Activated CD8-positive, alpha-beta memory T cell treated with anti-CD3 and anti-CD28 coated beads, Interleukin-2, amount 50 U/mL, for 4 hours (primary cell): ENCODE measurements around the gene TIGD3.

Experiments
- DNase-seq: peaks from one replicate; pipeline ENCODE4 v3.0.0-alpha.2; 2020

Gene TIGD3

DNA sequence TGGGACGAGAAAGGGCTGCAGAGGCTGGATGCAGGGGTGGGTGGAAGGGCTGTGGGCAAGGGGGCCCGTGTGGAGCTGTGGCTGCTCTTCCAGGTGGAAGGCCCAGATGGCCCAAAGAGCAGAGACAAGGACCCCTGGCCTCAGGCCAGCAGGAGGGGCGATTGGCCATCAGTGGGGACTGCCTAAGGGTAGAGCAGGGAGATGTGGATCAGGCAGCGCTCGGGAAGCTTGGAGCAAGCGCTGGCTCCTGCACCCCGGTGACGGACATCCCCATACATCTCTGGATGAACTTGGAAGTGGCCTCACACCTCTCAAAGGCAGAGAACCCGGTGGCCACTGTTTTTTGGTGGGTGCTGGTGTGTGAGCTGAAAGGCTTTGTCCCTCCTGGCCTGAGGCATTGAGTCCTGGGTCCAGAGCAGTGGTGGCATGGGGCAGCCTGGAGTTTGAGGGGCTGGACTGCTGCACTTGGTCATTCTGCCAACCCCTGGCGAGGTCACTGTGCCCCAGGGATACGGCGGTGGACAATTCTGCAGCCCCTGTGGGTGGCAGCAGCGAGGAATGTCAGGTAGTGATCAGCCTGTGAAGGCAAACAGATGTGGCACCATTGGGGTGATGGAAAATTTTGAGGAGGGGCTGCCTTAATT is 37.8 kb downstream of the TIGD3 start:
- no peak for DNase-seq

DNA sequence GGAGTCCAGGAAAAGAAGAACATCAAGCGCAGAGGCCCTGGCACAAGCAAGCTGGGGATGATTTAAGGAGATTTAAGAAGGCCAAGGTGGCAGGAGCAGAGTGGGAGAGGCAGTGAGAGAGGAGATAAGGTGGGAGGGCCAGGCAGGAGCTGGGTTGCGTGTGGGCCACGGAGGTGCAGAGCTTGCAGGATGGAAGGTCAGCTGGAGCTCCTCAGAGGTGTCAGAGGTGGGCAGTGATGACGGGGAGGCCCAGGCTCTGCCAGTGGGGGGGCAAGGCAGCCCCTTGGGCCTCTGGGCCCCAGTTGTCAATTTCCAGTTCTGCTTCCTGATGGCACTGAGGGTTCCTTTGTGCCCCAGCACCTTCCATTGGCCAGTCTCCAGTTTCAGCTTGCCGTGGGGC is 38.3 kb downstream of the TIGD3 start:
- no peak for DNase-seq

DNA sequence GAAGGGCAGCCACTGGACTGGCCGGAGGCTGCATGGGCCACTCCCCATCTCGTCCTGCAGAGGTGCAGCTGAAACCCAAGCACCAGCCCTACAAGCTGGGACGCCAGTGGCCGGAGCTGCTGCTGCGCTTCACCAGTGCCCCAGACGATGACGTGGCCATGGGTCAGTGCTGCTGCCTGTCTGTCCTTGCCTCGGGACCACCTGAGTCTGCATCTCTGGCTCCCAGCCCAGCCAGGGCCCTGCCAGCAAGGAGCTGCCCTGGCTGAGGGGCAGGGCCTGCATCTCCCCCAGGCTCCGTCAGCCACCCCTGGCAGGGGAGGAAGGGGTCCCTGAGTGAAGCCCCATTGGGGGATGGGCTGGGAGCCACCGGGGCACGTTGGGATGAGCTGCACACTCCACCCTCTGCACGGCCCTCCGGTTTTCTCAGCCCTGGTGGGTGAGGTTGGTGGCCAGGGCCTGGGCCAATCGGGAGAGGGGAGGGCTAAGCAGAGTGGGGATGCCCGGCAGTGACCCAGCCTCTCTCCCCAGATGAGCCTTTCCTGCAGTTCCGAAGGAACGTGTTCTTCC is 39.0 kb downstream of the TIGD3 start:
- no peak for DNase-seq

DNA sequence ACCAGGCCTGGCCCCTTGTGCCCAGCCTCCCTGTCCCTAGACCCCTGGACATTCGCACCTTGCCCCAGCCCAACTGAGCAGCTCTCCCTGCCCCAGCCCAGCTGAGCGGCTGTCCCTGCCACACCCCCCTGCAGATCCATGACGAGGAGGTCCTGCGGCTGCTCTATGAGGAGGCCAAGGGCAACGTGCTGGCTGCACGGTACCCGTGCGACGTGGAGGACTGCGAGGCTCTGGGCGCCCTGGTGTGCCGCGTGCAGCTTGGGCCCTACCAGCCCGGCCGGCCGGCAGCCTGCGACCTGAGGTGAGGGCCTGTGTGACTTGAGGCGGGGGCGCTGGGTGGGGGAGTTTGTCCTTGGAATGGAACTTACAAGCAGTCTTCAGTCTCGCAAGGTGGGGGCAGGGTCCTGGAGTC is 39.6 kb downstream of the TIGD3 start:
- no peak for DNase-seq

DNA sequence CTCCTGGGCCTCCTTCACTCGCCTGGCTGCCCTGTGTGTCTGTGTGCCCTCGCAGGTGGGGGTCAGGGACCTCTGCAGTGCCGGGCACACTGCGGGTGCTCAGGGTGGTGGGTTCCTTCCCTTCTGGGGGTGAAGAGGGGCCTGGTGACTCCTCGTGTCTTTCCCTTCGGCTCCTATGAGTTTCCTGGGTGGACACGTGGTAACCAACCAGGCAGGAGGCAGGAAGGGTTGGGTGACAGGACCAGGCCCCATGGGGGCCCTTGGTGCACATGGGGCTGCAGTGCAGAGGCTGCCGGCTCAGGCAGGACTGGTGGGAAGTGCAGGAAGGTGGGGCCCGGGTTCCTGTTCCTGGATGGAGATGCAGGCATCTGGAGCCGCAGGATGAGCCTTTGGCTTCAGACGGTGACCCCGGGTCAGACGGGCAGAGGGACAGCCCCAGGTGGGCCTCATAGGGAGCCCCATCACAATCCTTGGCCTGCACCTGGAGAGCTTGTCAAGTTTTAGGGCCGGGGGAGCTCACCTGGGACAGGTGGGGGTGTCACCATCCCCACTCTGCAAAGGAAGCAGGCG is 41.5 kb downstream of the TIGD3 start:
- no peak for DNase-seq

DNA sequence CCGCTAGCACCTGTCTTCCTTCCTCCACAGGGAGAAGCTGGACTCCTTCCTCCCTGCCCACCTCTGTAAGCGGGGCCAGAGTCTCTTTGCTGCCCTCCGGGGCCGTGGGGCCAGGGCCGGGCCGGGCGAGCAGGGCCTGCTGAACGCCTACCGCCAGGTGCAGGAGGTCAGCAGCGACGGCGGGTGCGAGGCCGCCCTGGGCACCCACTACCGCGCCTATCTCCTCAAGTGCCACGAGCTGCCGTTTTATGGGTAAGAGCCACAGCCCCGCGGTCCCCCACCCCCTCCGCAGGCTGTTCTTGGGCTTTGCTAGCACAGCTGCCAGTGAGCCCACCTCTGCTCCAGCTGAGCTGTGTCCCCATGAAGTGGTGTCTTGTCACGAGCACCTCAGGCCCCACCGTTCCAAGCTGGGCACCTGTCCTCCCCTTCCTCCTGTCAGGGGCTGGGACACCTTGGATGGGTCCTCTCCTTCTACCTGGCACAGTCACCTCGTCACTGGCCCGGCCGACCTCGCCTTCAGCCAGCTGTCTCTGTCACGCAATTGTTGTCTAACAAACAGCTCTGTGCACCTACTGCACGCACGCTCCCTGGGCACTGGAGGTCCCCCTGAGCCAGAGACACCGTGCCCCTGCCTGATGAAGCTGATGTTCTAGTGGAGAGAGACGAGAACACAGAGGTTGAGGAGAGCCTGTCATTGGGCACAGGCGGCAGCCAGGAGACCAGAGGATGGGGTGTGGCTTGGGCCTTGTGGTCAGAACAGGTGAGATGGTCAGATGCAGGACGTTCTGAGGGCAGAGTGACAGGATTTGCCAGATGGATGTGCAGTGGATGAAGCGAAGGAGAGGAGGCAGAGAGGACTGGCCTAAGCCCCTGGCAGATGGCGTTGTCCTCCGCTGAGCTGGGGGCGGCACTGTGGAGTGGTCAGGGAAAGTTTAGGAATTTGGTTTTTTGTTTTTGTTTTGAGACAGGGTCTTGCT is 42.5 kb downstream of the TIGD3 start:
- DNase-seq: no peak

DNA sequence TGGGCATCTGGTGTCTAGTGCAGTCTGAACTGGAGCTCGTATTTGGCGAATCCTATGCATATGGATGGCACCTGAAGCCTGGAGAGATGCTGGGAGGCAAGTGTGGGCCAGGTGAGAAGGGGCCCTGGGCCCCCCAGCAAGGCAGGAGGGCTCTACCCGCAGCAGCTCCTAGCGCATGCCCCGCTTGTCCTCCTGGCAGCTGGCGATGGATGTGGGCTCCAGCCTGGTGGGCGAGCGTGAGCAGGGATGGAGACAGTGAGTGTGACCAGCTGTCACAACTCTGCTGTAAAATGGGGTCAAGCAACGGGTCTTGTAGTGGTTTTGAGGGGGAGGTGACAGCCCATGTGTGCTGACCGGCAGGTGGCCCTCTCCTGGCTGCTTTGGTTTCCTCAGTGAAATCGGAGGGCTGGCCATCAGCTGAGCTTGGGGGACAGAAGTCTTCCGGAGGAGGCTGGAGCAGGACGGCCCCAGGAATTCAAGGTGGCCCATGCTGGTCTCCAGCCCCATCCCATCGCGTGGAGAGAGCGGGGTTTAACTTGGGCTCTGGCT is 43.9 kb downstream of the TIGD3 start:
- DNase-seq: no peak

DNA sequence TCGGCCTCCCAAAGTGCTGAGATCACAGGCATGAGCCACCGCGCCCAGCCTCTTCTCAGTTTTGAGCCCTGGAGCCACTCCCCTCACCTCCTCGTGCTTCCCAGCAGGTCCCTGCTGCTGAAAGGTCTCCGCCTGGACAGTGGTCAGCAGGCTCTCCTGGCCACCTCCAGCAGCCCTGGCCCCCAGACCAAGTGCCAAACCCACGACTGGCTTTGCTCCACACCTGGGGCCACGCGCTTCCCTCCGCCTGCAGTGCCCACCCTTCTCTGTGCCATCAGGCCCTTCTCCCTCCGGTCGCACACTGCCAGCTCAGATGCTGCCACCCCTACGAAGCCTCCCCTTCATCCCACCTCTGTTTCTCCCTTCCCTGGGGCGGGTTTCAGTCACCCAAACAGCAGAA is 44.7 kb downstream of the TIGD3 start:
- DNase-seq: no peak

DNA sequence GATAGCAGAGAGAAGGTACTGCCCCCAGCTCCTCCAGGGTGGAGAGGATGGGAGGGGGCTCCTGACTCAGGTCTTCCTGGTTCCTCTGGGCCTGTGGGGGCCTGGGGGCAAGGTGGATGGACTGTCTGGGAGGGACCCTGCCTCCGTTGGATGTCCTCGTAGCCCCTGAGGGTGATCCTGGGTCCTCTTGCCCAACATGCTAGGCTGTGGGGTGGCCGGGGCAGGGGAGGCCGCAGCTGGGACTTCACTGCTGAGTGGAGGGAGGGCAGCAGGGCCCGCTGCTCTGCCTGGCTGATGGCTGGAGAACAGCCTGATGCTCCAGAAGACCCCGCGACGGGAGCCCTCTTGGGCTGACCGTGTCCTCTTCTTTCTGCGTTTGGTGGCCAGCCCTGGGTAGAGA is 45.3 kb downstream of the TIGD3 start:
- no peak for DNase-seq

DNA sequence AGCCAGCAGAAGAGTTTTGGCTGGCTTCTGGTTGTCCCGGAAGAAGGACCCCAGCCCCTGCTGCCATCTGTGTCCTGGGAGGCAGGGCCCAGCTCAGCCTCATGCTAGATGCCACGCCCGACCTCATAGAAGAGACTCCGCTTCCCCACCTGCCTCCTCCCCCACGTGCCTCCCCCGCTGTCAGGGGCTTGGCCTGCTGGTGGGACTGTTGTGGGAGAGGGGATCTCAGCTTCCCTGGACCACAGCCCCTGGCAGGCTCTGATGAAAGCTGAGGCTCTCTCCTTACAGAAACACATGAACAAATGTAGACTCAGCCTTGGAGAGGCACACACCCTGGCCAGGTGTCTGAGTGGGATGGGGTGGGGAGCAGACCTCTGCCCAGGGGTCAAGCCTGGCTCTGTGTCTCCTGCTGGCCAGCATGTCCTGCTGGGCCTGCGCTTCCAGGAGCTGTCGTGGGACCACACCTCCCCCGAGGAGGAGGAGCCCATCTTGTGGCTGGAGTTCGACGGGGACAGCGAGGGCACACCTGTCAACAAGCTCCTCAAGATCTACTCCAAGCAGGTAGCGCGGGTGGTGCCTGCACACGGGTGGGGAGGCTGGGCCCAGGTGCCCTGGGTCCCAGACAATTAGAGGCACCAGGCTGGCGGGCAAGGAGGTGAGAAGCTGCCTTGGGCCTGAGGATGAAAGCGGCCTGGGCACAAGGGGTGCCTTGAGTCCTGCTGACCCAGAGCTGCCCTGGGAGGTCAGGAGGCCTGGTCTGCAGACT is 45.9 kb downstream of the TIGD3 start:
- DNase-seq: no peak

DNA sequence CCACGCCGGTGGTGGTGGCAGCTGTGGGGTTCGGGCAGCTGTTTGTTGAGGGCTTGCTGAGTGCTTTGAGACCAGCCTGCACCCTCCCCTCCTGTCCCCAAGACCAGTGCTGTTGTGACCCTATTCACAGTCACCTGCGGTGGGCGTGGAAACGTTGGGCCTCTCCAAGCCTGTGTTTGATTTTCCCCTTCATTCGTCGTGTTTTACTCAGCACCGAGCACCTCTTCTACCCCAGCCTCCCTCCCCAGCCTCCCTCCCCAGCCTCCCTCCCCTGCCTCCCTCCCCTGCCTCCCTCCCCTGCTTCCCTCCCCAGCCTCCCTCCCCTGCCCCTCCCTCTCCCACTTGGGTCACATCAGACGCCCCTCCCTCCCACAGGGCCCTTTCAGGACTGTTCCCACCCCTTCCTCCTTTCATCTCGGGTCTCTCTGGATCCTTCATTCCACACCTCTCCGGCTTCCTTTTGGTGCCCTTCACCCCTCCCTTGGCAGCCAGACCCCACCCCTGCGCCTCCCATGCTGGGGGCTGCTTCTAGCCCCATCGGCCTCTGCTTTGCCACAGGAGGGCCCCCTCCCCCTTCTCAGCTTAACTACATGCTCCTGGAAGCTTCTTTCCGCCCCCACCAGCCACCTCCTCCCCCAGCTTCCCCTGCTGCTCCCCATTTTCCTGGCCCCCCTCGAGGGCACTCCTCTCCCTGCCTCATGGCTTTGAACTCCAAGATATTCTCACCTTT is 46.7 kb downstream of the TIGD3 start:
- no peak for DNase-seq

DNA sequence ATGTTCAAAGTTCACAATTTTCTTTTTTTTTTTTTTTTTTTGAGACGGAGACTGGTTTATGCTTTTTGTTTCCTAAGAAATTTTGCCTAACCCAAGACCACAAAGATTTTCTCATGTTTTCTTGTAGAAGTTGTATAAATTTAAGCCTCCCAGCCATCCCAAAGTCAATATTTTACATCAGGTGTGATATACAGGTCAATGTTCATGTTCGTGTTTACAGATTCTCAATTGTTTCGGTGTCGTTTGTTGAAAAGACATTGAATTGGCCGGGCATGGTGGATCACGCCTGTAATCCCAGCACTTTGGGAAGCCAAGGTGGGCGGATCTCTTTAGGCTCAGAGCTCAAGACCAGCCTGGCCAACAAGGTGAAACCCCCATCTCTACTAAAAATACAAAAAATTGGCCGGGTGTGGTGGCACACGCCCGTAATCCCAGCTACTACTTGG is 47.3 kb downstream of the TIGD3 start:
- no peak for DNase-seq

DNA sequence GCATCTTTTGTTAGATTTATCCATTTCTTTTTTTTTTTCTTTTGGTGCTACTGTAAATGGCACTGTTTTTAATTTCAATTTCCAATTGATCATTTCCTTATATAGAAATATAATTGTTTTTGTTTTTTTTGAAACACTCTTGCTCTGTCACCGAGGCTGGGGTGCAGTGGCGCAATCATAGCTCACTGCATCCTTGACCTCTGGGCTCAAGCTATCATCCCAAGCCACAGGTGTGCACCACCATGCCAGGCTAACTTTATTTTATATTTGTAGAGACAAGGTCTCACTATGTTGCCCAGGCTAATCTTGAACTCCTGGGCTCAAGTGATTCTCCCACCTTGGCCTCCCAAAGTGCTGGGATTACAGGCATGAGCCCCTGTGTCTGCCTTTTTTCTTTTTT is 48.2 kb downstream of the TIGD3 start:
- no peak for DNase-seq

DNA sequence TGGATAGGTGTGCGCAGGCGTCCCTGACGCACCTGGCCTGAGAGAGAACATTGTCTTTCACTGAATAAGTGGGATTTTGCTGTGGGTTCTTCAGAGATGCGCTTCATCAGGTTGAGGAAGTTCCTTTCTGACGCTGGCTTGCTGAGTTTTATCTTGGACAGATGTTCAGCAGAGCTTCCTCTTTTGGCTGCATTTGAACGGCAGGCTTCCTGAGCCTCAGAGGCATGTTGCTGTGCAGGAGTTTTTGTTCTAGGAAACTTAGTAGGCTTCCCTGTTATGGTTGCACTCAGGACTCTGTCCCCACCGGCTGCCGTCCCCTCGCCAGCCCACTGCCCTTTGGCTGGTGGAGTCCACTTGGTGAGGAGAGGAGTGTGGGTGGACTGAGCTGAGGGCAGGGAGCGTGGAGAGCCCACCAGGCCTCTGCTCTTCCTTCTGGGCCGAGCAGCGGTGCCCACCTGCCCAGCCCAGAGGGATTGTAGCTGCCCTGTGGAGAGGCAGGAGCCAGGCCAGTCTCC is 49.1 kb downstream of the TIGD3 start:
- DNase-seq: no peak

DNA sequence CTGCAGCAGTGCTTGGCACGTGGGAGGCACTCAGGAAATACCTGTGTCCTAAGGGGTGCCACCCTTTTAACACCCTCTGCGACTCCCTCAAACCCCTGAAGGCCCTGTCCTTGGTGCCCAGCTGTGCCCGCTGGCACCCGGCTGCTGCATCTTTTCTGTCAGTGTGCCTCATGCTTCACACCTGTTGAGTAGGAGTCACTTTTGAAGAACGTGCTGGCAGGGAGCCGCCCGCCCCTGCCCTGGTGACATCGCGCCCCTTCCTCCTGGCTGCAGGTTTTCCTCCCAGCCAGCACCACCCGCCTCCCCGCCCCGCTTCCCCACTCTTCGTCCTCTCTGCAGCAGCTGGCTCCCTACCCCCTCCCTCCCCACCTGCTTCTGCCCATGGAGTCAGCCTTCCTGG is 49.7 kb downstream of the TIGD3 start:
- no peak for DNase-seq

DNA sequence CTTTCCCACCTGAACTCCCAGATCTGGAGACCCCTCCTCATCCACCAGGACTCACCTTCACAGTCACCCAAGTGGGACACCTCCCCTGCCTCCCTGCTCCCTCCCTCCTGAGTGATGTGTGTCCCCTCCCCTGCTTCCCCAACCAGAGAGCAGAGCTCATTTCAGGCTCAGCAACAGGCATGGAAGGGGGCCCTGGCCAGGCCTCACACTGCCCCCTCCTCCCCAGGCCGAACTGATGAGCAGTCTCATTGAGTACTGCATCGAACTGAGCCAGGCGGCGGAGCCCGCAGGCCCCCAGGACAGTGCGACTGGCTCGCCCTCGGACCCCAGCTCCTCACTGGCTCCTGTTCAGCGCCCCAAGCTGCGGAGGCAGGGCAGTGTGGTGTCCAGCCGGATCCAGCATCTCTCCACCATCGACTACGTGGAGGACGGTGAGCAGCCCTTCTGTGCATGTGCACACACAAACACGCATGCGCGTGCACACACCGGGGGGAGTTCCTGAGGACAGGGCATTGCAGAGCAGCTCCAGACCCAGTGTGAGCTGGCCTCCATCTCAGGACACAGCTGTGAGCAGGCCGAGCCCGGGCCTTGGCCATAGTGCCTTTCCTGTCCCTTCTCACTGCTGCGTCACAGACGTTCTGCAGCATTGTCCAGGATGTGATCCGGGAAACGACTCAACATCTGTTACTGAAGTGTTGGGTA is 50.2 kb downstream of the TIGD3 start:
- DNase-seq: no peak
